Inflammatory macrophage treated with lipopolysaccharide for 4 hours (primary cell): Measurements from ENCODE around the gene SERPINA4.

ENCODE experiments used
- DNase-seq: peaks from one replicate; pipeline ENCODE4 v3.0.0-alpha.2; 2020

SERPINA4 gene

GRCh38 chr14:94560751-94561655 lies at the start of gene SERPINA4:
Gene SERPINA4, plus strand, starts transcription at chr14:94561442. Its CDS starts 2,041 bp downstream, at chr14:94563483.
- no peak for DNase-seq

- no peak for DNase-seq
These were observed 46.9 kb upstream of the SERPINA4 start for GRCh38 chr14:94514351-94514750.

GRCh38 chr14:94515426-94515825 lies 45.8 kb upstream of the SERPINA4 start:
- DNase-seq = no peak

DNA sequence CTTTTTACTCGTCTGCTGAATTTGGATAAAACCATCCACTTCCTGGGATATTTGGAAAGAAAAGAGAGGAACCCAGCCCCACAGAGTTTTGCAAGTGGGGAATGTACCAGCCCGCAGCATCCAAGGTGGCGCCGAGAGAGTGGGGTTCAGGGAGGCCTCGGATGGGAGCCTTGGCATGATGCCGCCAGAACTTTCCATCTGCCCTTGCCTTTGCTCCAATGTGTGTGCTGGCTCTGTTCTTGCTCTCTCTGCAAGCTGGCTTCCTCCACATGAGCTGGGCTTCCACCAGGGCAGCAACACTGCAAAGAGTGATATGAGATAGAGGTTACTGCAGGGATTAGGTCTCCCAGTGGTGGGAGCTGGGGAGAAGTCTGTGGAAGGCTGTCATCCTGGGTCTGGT lies 45.4 kb upstream of the SERPINA4 start:
- DNase-seq = no peak

GRCh38 chr14:94517248-94517640 lies 44.0 kb upstream of the SERPINA4 start:
- no peak for DNase-seq

DNA sequence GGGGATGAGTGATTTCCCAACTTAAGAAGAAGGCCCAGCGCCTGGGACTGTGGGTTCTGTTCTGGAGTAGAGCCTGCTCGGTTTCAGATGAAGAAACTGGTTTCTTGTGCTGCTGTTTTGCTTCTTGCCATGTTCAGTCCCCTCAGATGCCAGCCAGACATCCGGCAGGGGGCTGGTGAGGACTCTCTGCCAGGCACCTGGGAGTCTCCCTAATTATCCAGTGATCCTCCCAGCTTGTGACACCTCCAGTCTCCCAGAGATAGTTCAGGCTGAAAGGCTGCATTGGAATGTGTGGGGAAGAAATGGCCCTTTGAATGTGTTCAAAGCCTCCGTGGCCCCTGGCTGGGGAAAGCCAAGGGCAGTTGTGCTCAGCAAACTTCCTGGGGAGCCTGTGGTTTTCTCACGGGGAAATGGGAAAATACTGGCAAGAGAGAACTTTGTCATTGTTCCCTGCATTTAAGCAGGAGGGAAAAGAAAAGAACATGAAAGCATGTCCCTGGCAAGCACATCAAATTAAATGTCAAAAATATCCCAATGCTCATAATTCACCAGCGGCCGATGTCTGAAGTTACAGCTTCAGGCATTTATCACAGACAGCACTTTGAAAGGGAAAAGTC lies 43.5 kb upstream of the SERPINA4 start:
- no peak for DNase-seq

GRCh38 chr14:94521375-94522114 lies 39.7 kb upstream of the SERPINA4 start:
- DNase-seq = no peak

- DNase-seq = no peak
These were observed 39.0 kb upstream of the SERPINA4 start for GRCh38 chr14:94522115-94522724.

DNA sequence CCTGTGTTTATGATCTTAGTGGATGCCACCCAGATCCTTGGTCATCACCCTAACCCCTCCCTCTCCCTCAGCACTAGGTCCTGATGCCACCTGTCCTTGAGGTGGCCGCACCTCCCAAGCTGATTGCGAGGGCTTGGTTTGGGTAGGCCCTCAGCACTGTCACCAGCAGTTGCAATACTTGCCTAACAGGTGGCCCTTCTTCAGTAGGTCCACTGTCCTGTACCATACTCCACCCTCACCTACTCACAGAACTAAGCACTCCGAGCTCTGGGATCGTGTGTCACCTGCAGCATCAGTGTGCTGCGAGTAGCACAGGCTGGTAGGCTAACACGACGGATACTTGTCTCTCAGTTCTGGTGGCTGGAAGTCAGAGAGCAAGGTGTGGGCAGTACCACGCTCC lies 38.0 kb upstream of the SERPINA4 start:
- no peak for DNase-seq

GRCh38 chr14:94524093-94524492 lies 37.1 kb upstream of the SERPINA4 start:
- DNase-seq = no peak

DNA sequence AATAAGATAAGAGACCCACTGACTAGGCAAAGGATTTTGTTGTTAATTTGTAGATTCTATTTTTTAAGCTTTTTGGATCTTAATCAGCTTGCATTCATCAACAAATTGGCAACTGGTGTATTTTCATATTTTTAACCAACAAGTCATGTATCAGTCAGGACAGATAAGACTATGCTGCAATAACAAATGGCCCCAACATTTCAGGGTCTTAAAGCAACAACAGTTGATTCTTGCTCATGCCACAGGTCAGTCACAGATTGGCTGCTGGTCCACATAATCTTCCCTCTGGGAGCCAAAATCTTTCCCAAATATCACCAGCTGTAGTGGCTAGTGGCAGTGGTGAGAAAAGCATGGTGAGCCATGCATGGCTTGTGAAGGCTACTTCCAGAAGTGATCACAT lies 30.1 kb upstream of the SERPINA4 start:
- no peak for DNase-seq

DNA sequence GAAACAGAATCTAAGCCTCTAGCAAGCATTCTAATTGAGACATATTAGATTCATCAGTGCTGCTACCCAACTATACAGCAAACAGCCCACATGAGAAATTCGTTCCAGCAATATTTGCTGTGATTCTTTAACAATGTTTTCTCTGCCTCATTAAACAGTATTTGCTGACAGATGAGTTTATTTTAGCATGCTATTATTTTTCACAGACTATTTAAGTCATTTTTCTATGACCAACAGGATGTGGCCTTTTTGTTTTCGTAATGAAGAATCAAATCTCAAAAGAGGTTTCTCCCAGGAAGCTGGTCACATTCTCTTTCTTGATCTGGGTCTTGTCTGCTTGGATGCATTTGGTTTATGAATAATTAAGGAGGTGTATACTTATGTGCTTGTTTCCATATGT lies 28.8 kb upstream of the SERPINA4 start:
- DNase-seq = no peak

DNA sequence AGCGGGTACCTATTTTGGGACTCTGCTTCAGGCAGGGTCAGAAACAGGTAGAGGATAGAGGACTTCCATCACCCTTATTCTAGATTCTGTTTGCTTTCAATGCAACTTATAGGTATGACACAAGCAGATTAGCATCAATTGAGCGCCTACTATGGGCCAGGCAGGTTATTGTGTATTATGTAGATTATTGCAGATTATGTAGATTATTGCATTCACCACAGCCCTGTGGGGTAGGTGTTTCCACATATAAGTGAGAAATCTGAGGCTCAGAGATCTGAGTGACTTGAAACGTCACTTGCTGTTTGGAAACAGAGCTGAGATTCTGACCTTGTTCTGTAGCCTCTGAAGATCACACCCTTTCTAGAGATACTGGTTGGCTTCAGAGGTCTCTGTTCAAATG lies 25.7 kb upstream of the SERPINA4 start:
- no peak for DNase-seq

DNA sequence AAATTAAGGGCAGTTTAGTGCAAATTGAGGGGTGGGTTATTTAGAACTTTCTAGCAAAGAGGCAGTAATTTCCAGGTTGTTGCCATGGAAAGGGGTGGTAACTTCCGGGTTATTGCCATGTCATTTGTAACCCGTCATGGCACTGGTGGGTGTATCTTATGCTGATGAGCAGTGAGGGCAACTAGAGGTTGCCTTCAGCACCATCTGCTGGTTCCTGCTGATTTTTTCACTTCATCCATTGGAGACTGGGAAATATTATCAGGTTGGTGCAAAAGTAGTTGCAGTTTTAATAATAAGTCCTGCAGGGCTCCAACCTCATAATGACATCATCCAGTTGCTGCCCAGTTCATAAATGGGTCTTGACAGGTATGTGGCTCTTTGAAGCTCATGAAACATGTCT lies 24.4 kb upstream of the SERPINA4 start:
- no peak for DNase-seq

- DNase-seq = no peak
These were observed 23.0 kb upstream of the SERPINA4 start for GRCh38 chr14:94538070-94538740.

- DNase-seq = no peak
These were observed 22.1 kb upstream of the SERPINA4 start for GRCh38 chr14:94539181-94539580.

GRCh38 chr14:94540031-94540794 lies 21.0 kb upstream of the SERPINA4 start:
- DNase-seq = no peak

DNA sequence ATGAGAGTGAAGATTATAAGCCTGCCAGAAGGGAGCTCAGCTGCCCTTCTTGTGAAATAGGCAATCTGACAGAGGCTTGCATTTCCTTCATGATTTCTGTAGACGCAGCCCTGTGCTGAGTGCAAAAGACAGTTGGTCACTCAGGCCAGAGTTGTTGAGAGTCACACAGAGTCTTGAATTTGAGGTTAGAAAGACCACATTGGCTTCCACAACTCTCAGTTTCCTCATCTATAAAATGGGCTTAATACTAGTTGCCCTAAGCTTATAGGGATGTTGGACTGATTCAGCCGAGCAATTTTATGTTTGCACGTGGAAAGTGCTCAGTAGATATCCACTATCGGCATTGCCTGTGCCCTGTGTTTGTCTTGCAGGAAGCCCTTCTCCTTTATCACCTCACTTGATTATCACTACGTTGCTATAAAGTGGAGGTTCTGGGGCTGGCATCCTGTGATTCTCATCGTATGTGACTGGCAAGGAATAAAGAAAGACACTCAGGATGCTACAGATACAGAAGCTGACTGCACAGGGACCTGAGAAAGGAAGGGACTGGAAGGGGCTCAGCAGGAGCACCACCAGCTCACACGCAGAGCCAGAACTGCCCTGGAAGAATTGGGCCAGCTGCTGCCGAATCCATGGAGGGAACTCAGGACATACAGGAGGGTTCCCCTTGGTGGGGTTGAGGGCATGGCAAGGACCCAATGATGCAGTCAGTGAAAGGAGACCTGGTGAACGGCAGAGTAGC lies 19.8 kb upstream of the SERPINA4 start:
- no peak for DNase-seq

- DNase-seq = no peak
These were observed 19.0 kb upstream of the SERPINA4 start for GRCh38 chr14:94542111-94542810.

DNA sequence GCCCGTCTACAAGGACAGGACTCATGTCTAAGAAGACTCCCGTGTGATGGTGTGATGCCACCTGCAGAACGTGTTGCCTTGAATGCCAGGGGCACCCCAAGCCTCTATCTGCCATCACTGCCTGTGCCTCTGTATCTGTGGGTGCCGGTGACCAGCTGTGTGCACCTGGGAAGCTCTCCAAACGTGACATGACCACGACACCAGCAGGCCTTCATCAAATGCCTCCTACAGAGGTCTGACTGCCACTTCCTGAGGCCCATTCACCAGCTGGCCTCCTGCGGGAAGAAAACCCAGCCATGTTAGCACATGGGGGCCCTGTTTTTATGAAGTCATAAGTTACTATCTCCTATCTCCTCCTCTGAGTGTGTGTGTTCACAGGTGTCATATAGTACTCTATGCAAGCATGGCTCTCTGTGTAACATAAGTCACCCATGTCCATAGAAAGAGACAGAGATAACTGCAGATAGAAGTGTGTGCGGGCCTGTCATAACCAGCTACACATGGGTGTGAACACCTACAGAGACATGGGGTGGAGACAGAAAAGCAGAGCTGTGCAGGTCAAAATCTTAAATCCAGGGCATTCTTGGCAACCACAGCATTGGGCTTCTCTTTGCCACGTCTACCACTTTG lies 18.3 kb upstream of the SERPINA4 start:
- DNase-seq = no peak
